Liver (tissue), 3 donors: ENCODE measurements around the gene POU6F2.

Source experiments
- EGR1 ChIP-seq, 2 donors: IDR thresholded peaks; 2 replicates each; pipeline ENCODE4 v1.6.1; 2016 to 2018; ENCODE audit warnings: antibody characterized with exemption in 2 of 2, low read depth in 2 of 2
- FOXA1 ChIP-seq: IDR thresholded peaks from 2 replicates; pipeline ENCODE4 v1.6.1; 2016; ENCODE audit warnings: antibody characterized with exemption
- GABPA ChIP-seq, 2 donors: IDR thresholded peaks in 1 of 2; conservative IDR thresholded peaks in 1 of 2; 2 replicates each; pipeline ENCODE4 v1.6.1; 2016; ENCODE audit warnings: antibody characterized with exemption in 2 of 2, mild to moderate bottlenecking in 1 of 2, moderate library complexity in 1 of 2
- RAD21 ChIP-seq, 2 donors: IDR thresholded peaks; 2 replicates each; pipeline ENCODE4 v1.6.1; 2016; ENCODE audit warnings: antibody characterized with exemption in 2 of 2, mild to moderate bottlenecking in 2 of 2
- RXRA ChIP-seq, 2 donors: IDR thresholded peaks; 2 replicates each; pipeline ENCODE4 v1.6.1; 2017 to 2018; ENCODE audit warnings: antibody characterized with exemption in 2 of 2, mild to moderate bottlenecking in 1 of 2
- SP1 ChIP-seq: IDR thresholded peaks from 2 replicates; pipeline ENCODE4 v1.6.1; 2018; ENCODE audit warnings: antibody characterized with exemption, mild to moderate bottlenecking
- TAF1 ChIP-seq: conservative IDR thresholded peaks from 2 replicates; pipeline ENCODE4 v1.6.1; 2016; ENCODE audit warnings: antibody characterized with exemption, mild to moderate bottlenecking
- YY1 ChIP-seq: IDR thresholded peaks from 2 replicates; pipeline ENCODE4 v1.6.1; 2016; ENCODE audit warnings: antibody characterized with exemption, mild to moderate bottlenecking
- TF ChIP-seq, protein P1 (sequence below): fragments of 150-350 bp; IDR thresholded peaks from 2 replicates; pipeline ENCODE4 v1.5.1; 2017; ENCODE audit warnings: improper control_type of control experiment, low read depth, low read length; ENCODE audit not compliant: missing input control
- TF ChIP-seq, protein P2 (sequence below): IDR thresholded peaks from 2 replicates; pipeline ENCODE4 v1.6.1; 2016; ENCODE audit warnings: antibody characterized with exemption, mild to moderate bottlenecking
- TF ChIP-seq, protein P3 (sequence below): IDR thresholded peaks from 2 replicates; pipeline ENCODE4 v1.6.1; 2016; ENCODE audit warnings: antibody characterized with exemption
- TF ChIP-seq, protein P4 (sequence below): IDR thresholded peaks from 2 replicates; pipeline ENCODE4 v1.6.1; 2016; ENCODE audit warnings: antibody characterized with exemption
- TF ChIP-seq, protein P5 (sequence below): IDR thresholded peaks from 2 replicates; pipeline ENCODE4 v1.6.1; 2016; ENCODE audit warnings: antibody characterized with exemption
- donor health status: healthy.
- donor health status: healthy.

DNA sequence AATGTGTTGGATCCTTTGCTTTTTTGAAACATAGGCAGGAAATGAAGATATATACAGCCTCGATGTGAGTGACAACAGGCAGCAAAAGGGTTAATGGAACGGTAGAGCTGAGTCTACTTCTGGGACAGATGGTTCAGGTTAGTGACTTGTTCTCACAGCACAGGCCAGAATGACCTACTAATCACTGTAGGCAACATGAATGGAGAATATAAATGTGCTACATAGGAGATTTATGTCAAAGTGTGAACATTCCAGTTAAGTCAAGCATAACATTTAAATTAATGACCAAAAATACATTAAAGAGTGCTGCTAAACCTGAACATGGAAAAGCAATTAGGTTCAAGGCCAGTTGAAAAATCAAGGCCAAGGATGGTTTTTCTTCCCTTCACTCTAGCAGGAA lies 235.2 kb downstream of the POU6F2 start:
- TF ChIP-seq, protein P1, sequence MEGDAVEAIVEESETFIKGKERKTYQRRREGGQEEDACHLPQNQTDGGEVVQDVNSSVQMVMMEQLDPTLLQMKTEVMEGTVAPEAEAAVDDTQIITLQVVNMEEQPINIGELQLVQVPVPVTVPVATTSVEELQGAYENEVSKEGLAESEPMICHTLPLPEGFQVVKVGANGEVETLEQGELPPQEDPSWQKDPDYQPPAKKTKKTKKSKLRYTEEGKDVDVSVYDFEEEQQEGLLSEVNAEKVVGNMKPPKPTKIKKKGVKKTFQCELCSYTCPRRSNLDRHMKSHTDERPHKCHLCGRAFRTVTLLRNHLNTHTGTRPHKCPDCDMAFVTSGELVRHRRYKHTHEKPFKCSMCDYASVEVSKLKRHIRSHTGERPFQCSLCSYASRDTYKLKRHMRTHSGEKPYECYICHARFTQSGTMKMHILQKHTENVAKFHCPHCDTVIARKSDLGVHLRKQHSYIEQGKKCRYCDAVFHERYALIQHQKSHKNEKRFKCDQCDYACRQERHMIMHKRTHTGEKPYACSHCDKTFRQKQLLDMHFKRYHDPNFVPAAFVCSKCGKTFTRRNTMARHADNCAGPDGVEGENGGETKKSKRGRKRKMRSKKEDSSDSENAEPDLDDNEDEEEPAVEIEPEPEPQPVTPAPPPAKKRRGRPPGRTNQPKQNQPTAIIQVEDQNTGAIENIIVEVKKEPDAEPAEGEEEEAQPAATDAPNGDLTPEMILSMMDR, result no peak
- TF ChIP-seq, protein P2, sequence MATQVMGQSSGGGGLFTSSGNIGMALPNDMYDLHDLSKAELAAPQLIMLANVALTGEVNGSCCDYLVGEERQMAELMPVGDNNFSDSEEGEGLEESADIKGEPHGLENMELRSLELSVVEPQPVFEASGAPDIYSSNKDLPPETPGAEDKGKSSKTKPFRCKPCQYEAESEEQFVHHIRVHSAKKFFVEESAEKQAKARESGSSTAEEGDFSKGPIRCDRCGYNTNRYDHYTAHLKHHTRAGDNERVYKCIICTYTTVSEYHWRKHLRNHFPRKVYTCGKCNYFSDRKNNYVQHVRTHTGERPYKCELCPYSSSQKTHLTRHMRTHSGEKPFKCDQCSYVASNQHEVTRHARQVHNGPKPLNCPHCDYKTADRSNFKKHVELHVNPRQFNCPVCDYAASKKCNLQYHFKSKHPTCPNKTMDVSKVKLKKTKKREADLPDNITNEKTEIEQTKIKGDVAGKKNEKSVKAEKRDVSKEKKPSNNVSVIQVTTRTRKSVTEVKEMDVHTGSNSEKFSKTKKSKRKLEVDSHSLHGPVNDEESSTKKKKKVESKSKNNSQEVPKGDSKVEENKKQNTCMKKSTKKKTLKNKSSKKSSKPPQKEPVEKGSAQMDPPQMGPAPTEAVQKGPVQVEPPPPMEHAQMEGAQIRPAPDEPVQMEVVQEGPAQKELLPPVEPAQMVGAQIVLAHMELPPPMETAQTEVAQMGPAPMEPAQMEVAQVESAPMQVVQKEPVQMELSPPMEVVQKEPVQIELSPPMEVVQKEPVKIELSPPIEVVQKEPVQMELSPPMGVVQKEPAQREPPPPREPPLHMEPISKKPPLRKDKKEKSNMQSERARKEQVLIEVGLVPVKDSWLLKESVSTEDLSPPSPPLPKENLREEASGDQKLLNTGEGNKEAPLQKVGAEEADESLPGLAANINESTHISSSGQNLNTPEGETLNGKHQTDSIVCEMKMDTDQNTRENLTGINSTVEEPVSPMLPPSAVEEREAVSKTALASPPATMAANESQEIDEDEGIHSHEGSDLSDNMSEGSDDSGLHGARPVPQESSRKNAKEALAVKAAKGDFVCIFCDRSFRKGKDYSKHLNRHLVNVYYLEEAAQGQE, result no peak
- TF ChIP-seq GABPA (IDR thresholded peaks at IDR 0.05 in 1 of 2, conservative IDR thresholded peaks at IDR 0.05 in 1 of 2) (no peak), RAD21 (IDR thresholded peaks at IDR 0.05) (no peak), SP1 (no peak), RXRA (IDR thresholded peaks at IDR 0.05) (no peak), FOXA1 (no peak), TAF1 (no peak), YY1 (no peak), EGR1 (IDR thresholded peaks at IDR 0.05; ENCODE audit: low read depth in 2 of 2) (no peak)
- TF ChIP-seq, protein P3, sequence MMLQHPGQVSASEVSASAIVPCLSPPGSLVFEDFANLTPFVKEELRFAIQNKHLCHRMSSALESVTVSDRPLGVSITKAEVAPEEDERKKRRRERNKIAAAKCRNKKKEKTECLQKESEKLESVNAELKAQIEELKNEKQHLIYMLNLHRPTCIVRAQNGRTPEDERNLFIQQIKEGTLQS, result no peak
- TF ChIP-seq, protein P4, sequence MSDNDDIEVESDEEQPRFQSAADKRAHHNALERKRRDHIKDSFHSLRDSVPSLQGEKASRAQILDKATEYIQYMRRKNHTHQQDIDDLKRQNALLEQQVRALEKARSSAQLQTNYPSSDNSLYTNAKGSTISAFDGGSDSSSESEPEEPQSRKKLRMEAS, result no peak
- TF ChIP-seq, protein P5, sequence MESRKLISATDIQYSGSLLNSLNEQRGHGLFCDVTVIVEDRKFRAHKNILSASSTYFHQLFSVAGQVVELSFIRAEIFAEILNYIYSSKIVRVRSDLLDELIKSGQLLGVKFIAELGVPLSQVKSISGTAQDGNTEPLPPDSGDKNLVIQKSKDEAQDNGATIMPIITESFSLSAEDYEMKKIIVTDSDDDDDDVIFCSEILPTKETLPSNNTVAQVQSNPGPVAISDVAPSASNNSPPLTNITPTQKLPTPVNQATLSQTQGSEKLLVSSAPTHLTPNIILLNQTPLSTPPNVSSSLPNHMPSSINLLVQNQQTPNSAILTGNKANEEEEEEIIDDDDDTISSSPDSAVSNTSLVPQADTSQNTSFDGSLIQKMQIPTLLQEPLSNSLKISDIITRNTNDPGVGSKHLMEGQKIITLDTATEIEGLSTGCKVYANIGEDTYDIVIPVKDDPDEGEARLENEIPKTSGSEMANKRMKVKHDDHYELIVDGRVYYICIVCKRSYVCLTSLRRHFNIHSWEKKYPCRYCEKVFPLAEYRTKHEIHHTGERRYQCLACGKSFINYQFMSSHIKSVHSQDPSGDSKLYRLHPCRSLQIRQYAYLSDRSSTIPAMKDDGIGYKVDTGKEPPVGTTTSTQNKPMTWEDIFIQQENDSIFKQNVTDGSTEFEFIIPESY, result no peak
